Naive B cell (primary cell): ENCODE data around the gene ROGDI. TPM values are rescaled to one million over a fixed set of nuclear protein-coding genes. Genes with fewer than 3 reads are reported as not detected.

Experiments used
- ATAC-seq, 2 donors: fragments of 150-1000 bp; cut with Tn5 transposase; 2 replicates each; pipeline ENCODE4 v1.10.0; 2021; ENCODE audit warnings: low read depth in 2 of 2, mild to moderate bottlenecking in 2 of 2, moderate library complexity in 2 of 2
- DNase-seq: peaks from one replicate; pipeline ENCODE4 v3.0.0; 2022
- H3K27ac Mint-ChIP-seq, 6 donors: one replicate each; pipeline ENCODE4 v1.8.0; 2020 to 2022; ENCODE audit warnings: mild to moderate bottlenecking in 6 of 6, mixed read lengths in 6 of 6, moderate library complexity in 5 of 6, inconsistent platforms in 2 of 6
- H3K27me3 Mint-ChIP-seq, 3 donors: one replicate each; pipeline ENCODE4 v1.8.0; 2021 to 2022; ENCODE audit warnings: mixed read lengths in 3 of 3, mild to moderate bottlenecking in 1 of 3
- H3K36me3 Mint-ChIP-seq, 2 donors: one replicate each; pipeline ENCODE4 v1.8.0; 2020 to 2022; ENCODE audit warnings: mixed read lengths in 2 of 2, inconsistent platforms in 1 of 2, mild to moderate bottlenecking in 1 of 2
- H3K4me1 Mint-ChIP-seq, 3 donors: one replicate each; pipeline ENCODE4 v1.8.0; 2020 to 2022; ENCODE audit warnings: mixed read lengths in 3 of 3, inconsistent platforms in 1 of 3, mild to moderate bottlenecking in 1 of 3, moderate library complexity in 1 of 3
- H3K4me3 Mint-ChIP-seq, 8 donors: one replicate each; pipeline ENCODE4 v1.8.0; 2020 to 2022; ENCODE audit warnings: mild to moderate bottlenecking in 8 of 8, mixed read lengths in 8 of 8, moderate library complexity in 8 of 8, inconsistent platforms in 2 of 8
- H3K9me3 Mint-ChIP-seq, 7 donors: one replicate each; pipeline ENCODE4 v1.8.0; 2020 to 2022; ENCODE audit warnings: mixed read lengths in 7 of 7, mild to moderate bottlenecking in 5 of 7, inconsistent platforms in 2 of 7, moderate library complexity in 1 of 7
- polyA plus RNA-seq, 6 donors: library from polyadenylated mRNA; unstranded; fragments of 300-500 nt; fragmentation: Illumina TruSeq; gene quantifications; one replicate each; pipeline ENCODE4 v1.2.3, GENCODE V29; 2021; ENCODE audit warnings: low read depth in 6 of 6

ROGDI gene
- polyA plus RNA-seq, 6 donors from 2014 or later: 2.7 to 8.0 (median 6.1) TPM

- DNase-seq: no peak
- Mint-ChIP-seq H3K36me3 (peaks cover 22 to 27% of the 10 kb centered on the region in 2 donors), H3K4me3 (no peak overlapping the region), H3K27me3 (no peaks in the 10 kb centered on the region), H3K27ac (peak overlapping the region in 1 of 6 donors; percentile 87), H3K4me1 (peaks cover 13 to 21% (median 17%) of the 10 kb centered on the region in 3 donors), H3K9me3 (no peaks in the 10 kb centered on the region)
- no peak for ATAC-seq
These were observed 29.2 kb upstream of the ROGDI start for GRCh38 chr16:4831616-4832015.

GRCh38 chr16:4830408-4830807 lies 28.0 kb upstream of the ROGDI start:
- Mint-ChIP-seq H3K4me3 (no peak overlapping the region), H3K27me3 (no peaks in the 10 kb centered on the region)

GRCh38 chr16:4828567-4829321 lies 26.3 kb upstream of the ROGDI start:
- peak overlapping the region in 1 of 6 donors; percentile 24 for H3K27ac Mint-ChIP-seq
- H3K9me3 Mint-ChIP-seq: no peaks in the 10 kb centered on the region
- H3K4me1 Mint-ChIP-seq: peaks cover 13 to 22% (median 20%) of the 10 kb centered on the region in 3 donors
- H3K36me3 Mint-ChIP-seq: peaks cover 27 to 39% of the 10 kb centered on the region in 2 donors
- ATAC-seq: no peak
- DNase-seq: no peak
- H3K27me3 Mint-ChIP-seq: no peaks in the 10 kb centered on the region
- no peak overlapping the region for H3K4me3 Mint-ChIP-seq

More at GRCh38 chr16:4830408-4830807, 28.0 kb upstream of the ROGDI start:
- Mint-ChIP-seq H3K9me3 (no peaks in the 10 kb centered on the region), H3K36me3 (peaks cover 22 to 29% of the 10 kb centered on the region in 2 donors), H3K4me1 (peaks cover 13 to 21% (median 17%) of the 10 kb centered on the region in 3 donors), H3K27ac (peak overlapping the region in 2 of 6 donors; percentile 67 to 76)
- ATAC-seq (no peak), DNase-seq (no peak)

- DNase-seq: no peak
- H3K27ac Mint-ChIP-seq: no peak overlapping the region
- H3K4me1 Mint-ChIP-seq: peaks cover 0 to 15% (median 3%) of the 10 kb centered on the region in 3 donors
- no peaks in the 10 kb centered on the region for H3K27me3 Mint-ChIP-seq
- no peak for ATAC-seq
- H3K4me3 Mint-ChIP-seq: no peak overlapping the region
- no peaks in the 10 kb centered on the region for H3K9me3 Mint-ChIP-seq
- H3K36me3 Mint-ChIP-seq: peaks cover 19 to 35% of the 10 kb centered on the region in 2 donors
These were observed 24.5 kb upstream of the ROGDI start for GRCh38 chr16:4826980-4827379.

GRCh38 chr16:4826526-4826925 lies 24.1 kb upstream of the ROGDI start:
- Mint-ChIP-seq H3K27ac (peak overlapping the region in 1 of 6 donors; percentile 47), H3K9me3 (no peaks in the 10 kb centered on the region), H3K4me1 (peaks cover 0 to 15% (median 2%) of the 10 kb centered on the region in 3 donors), H3K27me3 (no peaks in the 10 kb centered on the region), H3K4me3 (no peak overlapping the region), H3K36me3 (peaks cover 14 to 30% of the 10 kb centered on the region in 2 donors)
- DNase-seq (no peak), ATAC-seq (no peak)

- H3K36me3 Mint-ChIP-seq: peaks cover 5 to 18% of the 10 kb centered on the region in 2 donors
- H3K27ac Mint-ChIP-seq: peak overlapping the region in 2 of 6 donors; percentile 8 to 24
These were observed 22.8 kb upstream of the ROGDI start for GRCh38 chr16:4825196-4825595.

GRCh38 chr16:4820652-4821051 lies 18.2 kb upstream of the ROGDI start:
- no peaks in the 10 kb centered on the region for H3K27me3 Mint-ChIP-seq
- no peak overlapping the region for H3K4me3 Mint-ChIP-seq
- H3K27ac Mint-ChIP-seq: no peak overlapping the region
- no peaks in the 10 kb centered on the region for H3K9me3 Mint-ChIP-seq
- ATAC-seq: no peak
- H3K36me3 Mint-ChIP-seq: peaks cover 17 to 26% of the 10 kb centered on the region in 2 donors
- DNase-seq: no peak
- H3K4me1 Mint-ChIP-seq: peaks cover 0 to 5% (median 2%) of the 10 kb centered on the region in 3 donors

More at GRCh38 chr16:4825196-4825595, 22.8 kb upstream of the ROGDI start:
- ATAC-seq (no peak), DNase-seq (no peak)
- peaks cover 0 to 5% (median 2%) of the 10 kb centered on the region in 3 donors for H3K4me1 Mint-ChIP-seq
- H3K9me3 Mint-ChIP-seq: no peaks in the 10 kb centered on the region
- no peaks in the 10 kb centered on the region for H3K27me3 Mint-ChIP-seq
- no peak overlapping the region for H3K4me3 Mint-ChIP-seq

GRCh38 chr16:4814542-4815173 lies 12.2 kb upstream of the ROGDI start:
- H3K36me3 Mint-ChIP-seq: peaks cover 16% of the 10 kb centered on the region in 2 donors
- DNase-seq: no peak
- H3K27me3 Mint-ChIP-seq: no peaks in the 10 kb centered on the region
- no peaks in the 10 kb centered on the region for H3K9me3 Mint-ChIP-seq
- no peak overlapping the region for H3K4me3 Mint-ChIP-seq
- H3K27ac Mint-ChIP-seq: no peak overlapping the region
- H3K4me1 Mint-ChIP-seq: peaks cover 0 to 6% (median 3%) of the 10 kb centered on the region in 3 donors
- ATAC-seq: no peak

GRCh38 chr16:4814046-4814445 lies 11.6 kb upstream of the ROGDI start:
- Mint-ChIP-seq H3K9me3 (no peaks in the 10 kb centered on the region), H3K27ac (no peak overlapping the region), H3K27me3 (no peaks in the 10 kb centered on the region), H3K36me3 (peaks cover 16% of the 10 kb centered on the region in 2 donors), H3K4me1 (peaks cover 0 to 6% (median 3%) of the 10 kb centered on the region in 3 donors), H3K4me3 (no peak overlapping the region)
- ATAC-seq: no peak
- no peak for DNase-seq

- Mint-ChIP-seq H3K9me3 (no peaks in the 10 kb centered on the region), H3K27ac (peak overlapping the region in 2 of 6 donors; percentile 32 to 76), H3K36me3 (peaks cover 10 to 16% of the 10 kb centered on the region in 2 donors), H3K27me3 (no peaks in the 10 kb centered on the region), H3K4me3 (no peak overlapping the region), H3K4me1 (peaks cover 0 to 6% (median 3%) of the 10 kb centered on the region in 3 donors)
- ATAC-seq (no peak), DNase-seq (no peak)
These were observed 11.0 kb upstream of the ROGDI start for GRCh38 chr16:4813251-4814003.

GRCh38 chr16:4811773-4812172 lies 9.3 kb upstream of the ROGDI start:
- no peak overlapping the region for H3K4me3 Mint-ChIP-seq
- H3K36me3 Mint-ChIP-seq: peaks cover 8 to 11% of the 10 kb centered on the region in 2 donors
- DNase-seq: no peak
- H3K27me3 Mint-ChIP-seq: no peaks in the 10 kb centered on the region
- no peak for ATAC-seq
- peak overlapping the region in 3 of 6 donors; percentile 29 to 90 (median 79) for H3K27ac Mint-ChIP-seq
- H3K9me3 Mint-ChIP-seq: no peaks in the 10 kb centered on the region
- peaks cover 0 to 6% (median 3%) of the 10 kb centered on the region in 3 donors for H3K4me1 Mint-ChIP-seq

GRCh38 chr16:4811242-4811641 lies 8.8 kb upstream of the ROGDI start:
- Mint-ChIP-seq H3K4me1 (peaks cover 0 to 6% (median 3%) of the 10 kb centered on the region in 3 donors), H3K27me3 (no peaks in the 10 kb centered on the region), H3K4me3 (no peak overlapping the region), H3K36me3 (peaks cover 7 to 8% of the 10 kb centered on the region in 2 donors), H3K27ac (peak overlapping the region in 3 of 6 donors; percentile 11 to 59 (median 29)), H3K9me3 (no peaks in the 10 kb centered on the region)
- ATAC-seq: no peak
- no peak for DNase-seq

- H3K27ac Mint-ChIP-seq: peak overlapping the region in 1 of 6 donors; percentile 9
- H3K27me3 Mint-ChIP-seq: no peaks in the 10 kb centered on the region
- H3K36me3 Mint-ChIP-seq: no peaks in the 10 kb centered on the region
- H3K9me3 Mint-ChIP-seq: no peaks in the 10 kb centered on the region
- H3K4me1 Mint-ChIP-seq: peaks cover 4 to 19% (median 9%) of the 10 kb centered on the region in 3 donors
- no peak overlapping the region for H3K4me3 Mint-ChIP-seq
- DNase-seq (no peak), ATAC-seq (no peak)
These were observed 3.8 kb upstream of the ROGDI start for GRCh38 chr16:4806280-4806679.
